Heart left ventricle (tissue), 16 donors: Measurements from ENCODE around the gene MCM10. TPM values are rescaled to one million over a fixed set of nuclear protein-coding genes. Genes with fewer than 3 reads are reported as not detected.

Source experiments
- ATAC-seq, 4 donors: fragments of 200-7000 bp; cut with Tn5 transposase; one replicate each; pipeline ENCODE4 v1.9.1; 2020 to 2022; ENCODE audit warnings: moderate library complexity in 4 of 4, mild to moderate bottlenecking in 3 of 4, moderate number of reproducible peaks in 1 of 4
- DNase-seq, 5 donors: peaks; one replicate each; pipeline ENCODE4 v3.0.0-alpha.2; 2020
- H3K27ac ChIP-seq, 12 donors: fragments of 200-600 bp; sonication (generic) in 4 of 12; one replicate each; pipeline versions ENCODE4 v1.5.0 to v1.8.0; 2016 to 2022; ENCODE audit warnings: mild to moderate bottlenecking in 2 of 12
- H3K27me3 ChIP-seq, 9 donors: fragments of 200-600 bp; sonication (generic) in 2 of 9; one replicate each; pipeline versions ENCODE4 v1.5.1 to v1.8.0; 2016 to 2022; ENCODE audit warnings: mild to moderate bottlenecking in 3 of 9
- H3K36me3 ChIP-seq, 9 donors: fragments of 200-600 bp; sonication (generic) in 2 of 9; one replicate each; pipeline versions ENCODE4 v1.5.0 to v1.8.0; 2018 to 2022; ENCODE audit warnings: mild to moderate bottlenecking in 2 of 9
- H3K4me1 ChIP-seq, 12 donors: fragments of 200-600 bp; sonication (generic) in 4 of 12; one replicate each; pipeline versions ENCODE4 v1.5.0 to v1.8.0; 2016 to 2022; ENCODE audit warnings: mild to moderate bottlenecking in 3 of 12
- H3K4me3 ChIP-seq, 12 donors: fragments of 200-600 bp; sonication (generic) in 4 of 12; one replicate each; pipeline versions ENCODE4 v1.5.0 to v1.8.0; 2017 to 2022; ENCODE audit warnings: mild to moderate bottlenecking in 9 of 12, moderate library complexity in 4 of 12
- H3K9me3 ChIP-seq, 12 donors: fragments of 200-600 bp; sonication (generic) in 4 of 12; one replicate each; pipeline versions ENCODE4 v1.5.0 to v1.8.0; 2016 to 2022; ENCODE audit warnings: mild to moderate bottlenecking in 1 of 12
- POLR2A ChIP-seq, 2 donors: fragments of 450-650 bp; IDR thresholded peaks; one replicate each; pipeline ENCODE4 v1.6.1; 2017; ENCODE audit warnings: antibody characterized with exemption in 2 of 2, mild to moderate bottlenecking in 2 of 2, moderate library complexity in 2 of 2
- WGBS, 4 donors: extraction: QIAGEN DNeasy Blood & Tissue Kit in 2 of 4; methylation state at CpG; one replicate each; pipeline versions ENCODE4 v1.1.5 to v1.1.7; 2013 to 2018; 5-methylcytosine and 5-hydroxymethylcytosine counted together
- intact Hi-C, 10 donors: fragments of 100-400 bp; cut with DNase I; formaldehyde crosslinking; loops; one replicate each; pipeline versions ENCODE4 v1.11.1 to v1.14.2; 2022
- polyA plus RNA-seq, 2 donors: library from polyadenylated mRNA; stranded (reverse); fragments of 200-250 nt; gene quantifications; one replicate each; pipeline ENCODE4 v1.2.3, GENCODE V29; 2013
- total RNA-seq, 9 donors: library from RNA; depleted of rRNA in 2 of 9; stranded (reverse); fragments of >200 nt in 2 of 9; fragmentation: NEBNext Ultra II Directional in 3 of 9; extraction: Animal tissue kit (Norgen Biotek cat#: 25700) in 3 of 9; gene quantifications; one replicate each; pipeline versions ENCODE4 v1.1.0 to v1.2.4, GENCODE V29; 2016 to 2023
- TF ChIP-seq, protein P1 (sequence below), 12 donors: fragments of 200-600 bp; sonication (generic) in 4 of 12; IDR thresholded peaks; one replicate each; pipeline versions ENCODE4 v1.5.0 to v1.8.0; 2018 to 2022; ENCODE audit warnings: antibody characterized with exemption in 12 of 12, mild to moderate bottlenecking in 5 of 12
- donor health status: ischemic (EF 13 %, LVEDD 7.1; RV severe dilation, severe dysfunction).
- donor health status: healthy with polysubstance abuse.
- donor health status: DM: no; HTN: yes; CAD: no.
- donor health status: DM: no; HTN: no; CAD: no.
- donor health status: ischemic (EF 25% LVEDD 6.9; RV normal size, moderate dysfunction).
- donor health status: ischemic (EF 25% LVEDD 5.7; RV mildly dilated, moderate dysfunction).
- donor health status: healthy.
- donor health status: DM: yes; HTN: yes; CAD: no.
- donor health status: ischemic (EF 35%, LVEDD 5.7; RV mildly dilated, moderate dysfunction).
- donor health status: nonischemic (EF 11% LVEDD 7.7; RV severe dilation, severe dysfunction).
- donor health status: DM: yes; HTN: yes; CAD: no.
- donor health status: PGD.
- donor health status: ischemic (EF 29% LVEDD 5.4; RV normal size, mild dysfunction).
- donor health status: nonischemic (EF 23%, LVEDD 6.1; RV moderate dilation, normal function).

Gene MCM10
- total and polyA plus RNA-seq, 11 donors, result 0.11 to 4.2 (median 0.24) TPM; not detected in 3

DNA sequence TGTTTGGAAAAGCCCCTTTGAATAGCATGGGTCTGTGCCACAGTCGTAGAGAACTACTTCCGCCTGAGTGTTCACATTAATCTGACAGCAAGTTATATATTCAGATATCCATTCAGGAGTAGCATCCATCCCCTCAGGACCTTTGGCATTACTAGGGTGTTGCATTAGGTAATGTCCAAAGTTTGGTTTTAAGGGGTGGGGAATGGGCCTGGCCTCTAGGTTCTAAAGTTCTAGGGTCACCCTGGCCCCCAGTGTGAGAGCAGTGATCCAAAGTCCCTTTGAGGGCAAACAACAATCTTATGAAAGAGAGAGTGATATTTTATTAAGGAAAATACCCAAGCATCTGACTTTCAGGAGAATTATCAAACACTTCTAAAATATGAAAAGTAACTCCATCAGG, 12.3 kb downstream of the MCM10 start:
- WGBS, 4 donors, result 98 to 100% (median 100%) methylated on average over 2 of the region's 2 CpGs
- Histone ChIP-seq H3K36me3 (no peaks in the 10 kb centered on the region), H3K27me3 (no peaks in the 10 kb centered on the region), H3K27ac (no peak overlapping the region), H3K4me1 (no peaks in the 10 kb centered on the region), H3K4me3 (no peak overlapping the region), H3K9me3 (no peaks in the 10 kb centered on the region)
- intact Hi-C loops, result no loop called here
- TF ChIP-seq POLR2A (IDR thresholded peaks at IDR 0.05), result no peak
- TF ChIP-seq, protein P1, sequence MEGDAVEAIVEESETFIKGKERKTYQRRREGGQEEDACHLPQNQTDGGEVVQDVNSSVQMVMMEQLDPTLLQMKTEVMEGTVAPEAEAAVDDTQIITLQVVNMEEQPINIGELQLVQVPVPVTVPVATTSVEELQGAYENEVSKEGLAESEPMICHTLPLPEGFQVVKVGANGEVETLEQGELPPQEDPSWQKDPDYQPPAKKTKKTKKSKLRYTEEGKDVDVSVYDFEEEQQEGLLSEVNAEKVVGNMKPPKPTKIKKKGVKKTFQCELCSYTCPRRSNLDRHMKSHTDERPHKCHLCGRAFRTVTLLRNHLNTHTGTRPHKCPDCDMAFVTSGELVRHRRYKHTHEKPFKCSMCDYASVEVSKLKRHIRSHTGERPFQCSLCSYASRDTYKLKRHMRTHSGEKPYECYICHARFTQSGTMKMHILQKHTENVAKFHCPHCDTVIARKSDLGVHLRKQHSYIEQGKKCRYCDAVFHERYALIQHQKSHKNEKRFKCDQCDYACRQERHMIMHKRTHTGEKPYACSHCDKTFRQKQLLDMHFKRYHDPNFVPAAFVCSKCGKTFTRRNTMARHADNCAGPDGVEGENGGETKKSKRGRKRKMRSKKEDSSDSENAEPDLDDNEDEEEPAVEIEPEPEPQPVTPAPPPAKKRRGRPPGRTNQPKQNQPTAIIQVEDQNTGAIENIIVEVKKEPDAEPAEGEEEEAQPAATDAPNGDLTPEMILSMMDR (IDR thresholded peaks at IDR 0.05), result no peak
- DNase-seq (no peak), ATAC-seq (no peak)

DNA sequence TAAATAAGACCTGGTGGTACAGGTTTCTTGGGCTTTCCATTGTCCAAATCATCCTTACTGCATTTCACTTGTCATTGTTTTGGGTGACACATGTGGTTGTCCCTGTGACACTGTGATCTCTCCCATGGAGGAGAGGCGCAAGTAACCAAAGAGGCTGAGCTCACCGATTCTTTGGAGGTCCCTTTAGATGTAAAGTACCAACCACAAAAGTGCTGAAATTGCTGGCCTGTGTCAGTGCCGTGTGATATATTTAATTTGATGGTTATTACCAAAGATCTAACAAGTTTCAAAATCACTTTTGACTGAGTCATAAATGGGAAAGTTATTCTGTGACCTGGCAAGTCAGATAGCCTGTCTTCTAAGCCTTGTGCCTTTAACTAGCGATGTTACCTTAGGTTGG, 19.4 kb downstream of the MCM10 start:
- intact Hi-C loops, result no loop called here
- Histone ChIP-seq H3K4me1 (no peaks in the 10 kb centered on the region), H3K9me3 (no peaks in the 10 kb centered on the region), H3K27me3 (no peaks in the 10 kb centered on the region), H3K36me3 (peaks cover 0 to 4% (median 0%) of the 10 kb centered on the region in 9 donors), H3K4me3 (no peak overlapping the region), H3K27ac (no peak overlapping the region)
- WGBS, 4 donors, result 95 to 100% (median 96%) methylated on average over 4 of the region's 4 CpGs
- DNase-seq (no peak), ATAC-seq (no peak)
- TF ChIP-seq, protein P1 (IDR thresholded peaks at IDR 0.05), result no peak

DNA sequence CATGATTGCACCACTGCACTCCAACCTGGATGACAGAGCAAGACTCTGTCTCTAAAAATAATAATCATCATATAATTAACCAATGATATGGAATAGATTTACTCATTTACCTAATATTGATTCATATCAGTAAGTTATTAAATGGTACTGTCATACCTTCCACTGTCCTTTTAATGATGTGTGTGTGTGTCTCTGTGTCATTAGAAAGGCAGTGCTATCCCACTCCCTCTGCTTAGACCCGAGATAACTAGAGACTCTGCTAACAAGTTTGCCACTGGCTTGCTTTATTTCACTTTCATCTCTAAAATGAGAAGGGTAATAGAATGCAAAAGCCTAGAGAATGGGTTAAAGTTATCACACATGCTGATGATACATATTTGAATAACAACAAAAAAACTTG, 21.1 kb downstream of the MCM10 start:
- no peaks in the 10 kb centered on the region for H3K27me3 ChIP-seq
- no peak overlapping the region for H3K4me3 ChIP-seq
- no peak for TF ChIP-seq POLR2A (IDR thresholded peaks at IDR 0.05)
- TF ChIP-seq, protein P1 (IDR thresholded peaks at IDR 0.05), result no peak
- DNase-seq (no peak), ATAC-seq (no peak)
- H3K4me1 ChIP-seq, result no peaks in the 10 kb centered on the region
- H3K27ac ChIP-seq, result no peak overlapping the region
- peaks cover 0 to 4% (median 0%) of the 10 kb centered on the region in 9 donors for H3K36me3 ChIP-seq
- intact Hi-C loops, result no loop called here
- H3K9me3 ChIP-seq, result peaks cover 0 to 3% (median 0%) of the 10 kb centered on the region in 12 donors
- WGBS, 4 donors, result 88 to 97% (median 94%) methylated on average over 1 of the region's 1 CpG

DNA sequence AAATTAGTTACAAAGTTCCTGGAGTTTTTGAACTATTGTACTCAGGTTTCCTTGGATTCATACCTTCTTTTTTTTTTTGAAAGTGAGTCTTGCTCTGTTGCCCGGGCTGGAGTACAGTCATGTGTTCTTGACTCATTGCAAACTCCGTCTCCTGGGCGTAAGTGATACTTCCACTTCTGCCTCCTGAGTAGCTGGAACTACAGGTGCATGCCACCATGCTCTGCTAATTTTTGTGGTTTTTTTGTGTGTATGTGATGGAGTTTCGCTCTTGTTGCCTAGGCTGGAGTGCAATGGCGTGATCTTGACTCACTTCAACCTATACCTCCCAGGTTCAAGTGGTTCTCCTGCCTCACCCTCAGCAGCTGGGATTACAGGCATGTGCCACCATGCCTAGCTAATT, 22.3 kb downstream of the MCM10 start:
- ATAC-seq (no peak), DNase-seq (no peak)
- WGBS, 4 donors, result 78 to 98% (median 97%) methylated on average over 5 of the region's 5 CpGs
- intact Hi-C loops, result no loop called here
- H3K9me3 ChIP-seq, result peaks cover 0 to 3% (median 0%) of the 10 kb centered on the region in 12 donors
- no peak for TF ChIP-seq POLR2A (IDR thresholded peaks at IDR 0.05)
- TF ChIP-seq, protein P1 (IDR thresholded peaks at IDR 0.05), result no peak
- H3K27me3 ChIP-seq, result no peaks in the 10 kb centered on the region
- H3K4me1 ChIP-seq, result no peaks in the 10 kb centered on the region
- H3K27ac ChIP-seq, result no peak overlapping the region
- no peak overlapping the region for H3K4me3 ChIP-seq
- peaks cover 0 to 4% (median 0%) of the 10 kb centered on the region in 9 donors for H3K36me3 ChIP-seq
